ENCODE data around the gene NCOA1.

The NCOA1 gene

DNA sequence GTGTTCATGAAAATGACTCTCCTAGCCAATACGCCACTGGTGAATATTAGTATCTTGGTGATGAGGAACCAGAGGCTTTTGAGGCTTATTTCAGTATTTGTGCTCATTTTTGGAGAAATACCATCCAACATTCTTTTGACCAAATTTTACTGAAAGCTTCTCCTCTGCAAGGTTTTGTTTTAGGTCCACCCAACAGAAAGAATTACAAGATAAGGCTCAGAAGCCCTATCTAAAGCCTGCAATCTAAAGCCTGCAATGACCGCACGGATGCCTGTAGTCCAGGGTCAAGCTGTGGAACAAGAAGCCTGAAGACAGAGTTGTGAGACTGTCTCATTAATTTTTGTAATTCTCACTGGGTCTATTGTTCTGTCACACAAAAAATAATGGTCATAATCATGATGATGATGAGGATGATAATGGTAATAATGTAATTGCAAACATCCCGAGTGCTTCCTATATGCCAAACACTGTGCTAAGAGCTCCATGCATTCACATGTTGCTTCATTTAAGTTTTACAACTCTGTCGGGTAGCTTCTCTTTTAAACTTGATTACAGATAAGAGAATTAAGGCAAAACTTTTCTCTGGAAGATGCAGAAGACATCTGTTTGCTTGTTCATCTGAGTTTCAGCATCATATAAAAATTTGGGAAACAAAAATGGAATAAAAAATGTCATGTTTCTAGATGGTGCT, 33.2 kb upstream of the NCOA1 start:
- no peak for DNase-seq (ENCODE audit: low spot score)
- Histone ChIP-seq H3K36me3 (ENCODE audit: low read depth) (no peaks in the 10 kb centered on the region), H3K9me3 (ENCODE audit: severe bottlenecking) (no peaks in the 10 kb centered on the region), H3K4me1 (ENCODE audit: insufficient read depth, poor library complexity, severe bottlenecking) (no peaks in the 10 kb centered on the region), H3K27ac (ENCODE audit: poor library complexity, severe bottlenecking) (no peak overlapping the region), H3K4me3 (ENCODE audit: severe bottlenecking) (no peak overlapping the region), H3K27me3 (ENCODE audit: insufficient read depth, poor library complexity, severe bottlenecking) (no peaks in the 10 kb centered on the region)
- TF ChIP-seq CTCF (IDR thresholded peaks at IDR 0.05; ENCODE audit: poor library complexity, severe bottlenecking), result no peak
- ATAC-seq (ENCODE audit: low read depth), result no peak

GRCh38 chr2:24459224-24460161, 31.6 kb upstream of the NCOA1 start:
- Histone ChIP-seq H3K9me3 (ENCODE audit: severe bottlenecking) (no peaks in the 10 kb centered on the region), H3K4me1 (ENCODE audit: insufficient read depth, poor library complexity, severe bottlenecking) (no peaks in the 10 kb centered on the region), H3K27ac (ENCODE audit: poor library complexity, severe bottlenecking) (no peak overlapping the region), H3K4me3 (ENCODE audit: severe bottlenecking) (no peak overlapping the region), H3K36me3 (ENCODE audit: low read depth) (no peaks in the 10 kb centered on the region), H3K27me3 (ENCODE audit: insufficient read depth, poor library complexity, severe bottlenecking) (no peaks in the 10 kb centered on the region)
- ATAC-seq (ENCODE audit: low read depth) (no peak), DNase-seq (ENCODE audit: low spot score) (no peak)
- TF ChIP-seq CTCF (IDR thresholded peaks at IDR 0.05; ENCODE audit: poor library complexity, severe bottlenecking), result no peak

GRCh38 chr2:24461685-24462084, 29.4 kb upstream of the NCOA1 start:
- no peak overlapping the region for H3K27ac ChIP-seq (ENCODE audit: poor library complexity, severe bottlenecking)
- H3K4me3 ChIP-seq (ENCODE audit: severe bottlenecking), result no peak overlapping the region
- no peaks in the 10 kb centered on the region for H3K36me3 ChIP-seq (ENCODE audit: low read depth)
- H3K9me3 ChIP-seq (ENCODE audit: severe bottlenecking), result no peaks in the 10 kb centered on the region
- ATAC-seq (ENCODE audit: low read depth) (no peak), DNase-seq (ENCODE audit: low spot score) (no peak)
- H3K4me1 ChIP-seq (ENCODE audit: insufficient read depth, poor library complexity, severe bottlenecking), result no peaks in the 10 kb centered on the region
- TF ChIP-seq CTCF (IDR thresholded peaks at IDR 0.05; ENCODE audit: poor library complexity, severe bottlenecking), result no peak
- H3K27me3 ChIP-seq (ENCODE audit: insufficient read depth, poor library complexity, severe bottlenecking), result no peaks in the 10 kb centered on the region

GRCh38 chr2:24463271-24463670, 27.8 kb upstream of the NCOA1 start:
- H3K4me3 ChIP-seq (ENCODE audit: severe bottlenecking), result no peak overlapping the region
- no peaks in the 10 kb centered on the region for H3K27me3 ChIP-seq (ENCODE audit: insufficient read depth, poor library complexity, severe bottlenecking)
- TF ChIP-seq CTCF (IDR thresholded peaks at IDR 0.05; ENCODE audit: poor library complexity, severe bottlenecking), result no peak
- no peaks in the 10 kb centered on the region for H3K9me3 ChIP-seq (ENCODE audit: severe bottlenecking)
- DNase-seq (ENCODE audit: low spot score) (no peak), ATAC-seq (ENCODE audit: low read depth) (no peak)
- no peak overlapping the region for H3K27ac ChIP-seq (ENCODE audit: poor library complexity, severe bottlenecking)
- H3K4me1 ChIP-seq (ENCODE audit: insufficient read depth, poor library complexity, severe bottlenecking), result no peaks in the 10 kb centered on the region
- no peaks in the 10 kb centered on the region for H3K36me3 ChIP-seq (ENCODE audit: low read depth)

Measured in RWPE2 (cell line).